PFSK-1 (cell line): ENCODE results near the gene TM4SF18. TPM values are rescaled to one million over a fixed set of nuclear protein-coding genes. Genes with fewer than 3 reads are reported as not detected.

Experiments
- FOXP2 ChIP-seq: optimal IDR thresholded peaks from 2 replicates; pipeline ENCODE3; 2011; ENCODE audit warnings: borderline replicate concordance, control low read depth, inconsistent platforms; ENCODE audit not compliant: insufficient read depth; ENCODE audit errors: extremely low read length, extremely low read depth
- POLR2AphosphoS5 ChIP-seq: IDR thresholded peaks from 2 replicates; pipeline ENCODE4 v1.6.1; 2012; ENCODE audit warnings: low read depth, mild to moderate bottlenecking, control low read depth, low read length, moderate library complexity
- SIN3A ChIP-seq: IDR thresholded peaks from 2 replicates; pipeline ENCODE4 v1.6.1; 2012; ENCODE audit warnings: mild to moderate bottlenecking, low read length, moderate library complexity, borderline replicate concordance; ENCODE audit not compliant: insufficient read depth
- TAF1 ChIP-seq: IDR thresholded peaks from 2 replicates; pipeline ENCODE4 v1.6.1; 2012; ENCODE audit warnings: low read length, control low read depth, borderline replicate concordance; ENCODE audit not compliant: insufficient read depth
- polyA plus RNA-seq: library from polyadenylated mRNA; unstranded; fragments of >200 nt; gene quantifications from one replicate; pipeline ENCODE4 v1.2.1, GENCODE V29; 2012; ENCODE audit warnings: low read depth, missing spikeins; ENCODE audit not compliant: insufficient read length
- TF ChIP-seq, protein P1 (sequence below), 2 experiments: IDR thresholded peaks; 2 replicates each; pipeline versions ENCODE4 v1.6.1 to v1.8.0; 2011 to 2012; ENCODE audit warnings: low read depth in 2 of 2, low read length in 2 of 2, control low read depth in 1 of 2, inconsistent platforms in 1 of 2, mild to moderate bottlenecking in 1 of 2, moderate library complexity in 1 of 2; ENCODE audit not compliant: insufficient read depth in 1 of 2

Gene TM4SF18, protein sequence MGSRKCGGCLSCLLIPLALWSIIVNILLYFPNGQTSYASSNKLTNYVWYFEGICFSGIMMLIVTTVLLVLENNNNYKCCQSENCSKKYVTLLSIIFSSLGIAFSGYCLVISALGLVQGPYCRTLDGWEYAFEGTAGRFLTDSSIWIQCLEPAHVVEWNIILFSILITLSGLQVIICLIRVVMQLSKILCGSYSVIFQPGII
- not detected for polyA plus RNA-seq

DNA sequence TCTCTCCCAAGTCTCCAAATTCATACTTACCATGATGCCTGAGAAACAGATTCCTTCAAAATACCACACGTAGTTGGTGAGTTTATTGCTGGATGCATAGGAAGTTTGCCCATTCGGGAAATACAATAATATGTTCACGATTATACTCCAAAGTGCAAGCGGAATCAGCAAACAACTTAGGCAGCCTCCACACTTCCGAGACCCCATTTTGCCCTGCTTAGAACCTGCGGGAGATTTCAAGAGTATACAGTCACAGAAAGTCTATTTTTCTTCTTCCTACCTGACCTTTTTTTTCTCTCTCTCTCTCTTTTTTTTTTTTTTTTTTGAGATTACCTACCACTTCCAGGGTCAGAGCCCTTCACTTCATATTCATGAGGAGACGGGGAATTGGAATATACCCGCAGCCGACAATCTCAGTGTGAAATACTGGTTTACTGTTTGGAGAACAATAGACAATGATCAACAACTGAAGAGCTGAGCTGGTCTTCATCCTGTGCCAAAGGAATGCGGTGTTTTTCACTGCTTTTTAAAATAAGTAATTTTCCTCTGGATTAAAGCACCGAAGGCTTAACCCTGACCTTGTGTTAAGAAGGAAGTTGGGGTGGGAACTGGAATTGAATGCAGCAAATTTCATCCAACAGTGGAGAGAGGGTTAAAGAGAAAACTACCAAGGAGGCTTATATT is at the start of gene TM4SF18:
Gene TM4SF18, minus strand, starts transcription at position 461 of the 684 bp plus-strand sequence. Its CDS starts 254 bp downstream, at position 207.
- TF ChIP-seq, protein P1, sequence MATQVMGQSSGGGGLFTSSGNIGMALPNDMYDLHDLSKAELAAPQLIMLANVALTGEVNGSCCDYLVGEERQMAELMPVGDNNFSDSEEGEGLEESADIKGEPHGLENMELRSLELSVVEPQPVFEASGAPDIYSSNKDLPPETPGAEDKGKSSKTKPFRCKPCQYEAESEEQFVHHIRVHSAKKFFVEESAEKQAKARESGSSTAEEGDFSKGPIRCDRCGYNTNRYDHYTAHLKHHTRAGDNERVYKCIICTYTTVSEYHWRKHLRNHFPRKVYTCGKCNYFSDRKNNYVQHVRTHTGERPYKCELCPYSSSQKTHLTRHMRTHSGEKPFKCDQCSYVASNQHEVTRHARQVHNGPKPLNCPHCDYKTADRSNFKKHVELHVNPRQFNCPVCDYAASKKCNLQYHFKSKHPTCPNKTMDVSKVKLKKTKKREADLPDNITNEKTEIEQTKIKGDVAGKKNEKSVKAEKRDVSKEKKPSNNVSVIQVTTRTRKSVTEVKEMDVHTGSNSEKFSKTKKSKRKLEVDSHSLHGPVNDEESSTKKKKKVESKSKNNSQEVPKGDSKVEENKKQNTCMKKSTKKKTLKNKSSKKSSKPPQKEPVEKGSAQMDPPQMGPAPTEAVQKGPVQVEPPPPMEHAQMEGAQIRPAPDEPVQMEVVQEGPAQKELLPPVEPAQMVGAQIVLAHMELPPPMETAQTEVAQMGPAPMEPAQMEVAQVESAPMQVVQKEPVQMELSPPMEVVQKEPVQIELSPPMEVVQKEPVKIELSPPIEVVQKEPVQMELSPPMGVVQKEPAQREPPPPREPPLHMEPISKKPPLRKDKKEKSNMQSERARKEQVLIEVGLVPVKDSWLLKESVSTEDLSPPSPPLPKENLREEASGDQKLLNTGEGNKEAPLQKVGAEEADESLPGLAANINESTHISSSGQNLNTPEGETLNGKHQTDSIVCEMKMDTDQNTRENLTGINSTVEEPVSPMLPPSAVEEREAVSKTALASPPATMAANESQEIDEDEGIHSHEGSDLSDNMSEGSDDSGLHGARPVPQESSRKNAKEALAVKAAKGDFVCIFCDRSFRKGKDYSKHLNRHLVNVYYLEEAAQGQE (IDR thresholded peaks at IDR 0.05; ENCODE audit: insufficient read depth in 1 of 2, low read depth in 2 of 2, low read length in 2 of 2), result no peak
- no peak for TF ChIP-seq POLR2AphosphoS5
- TF ChIP-seq TAF1, result no peak
- no peak for TF ChIP-seq SIN3A
- TF ChIP-seq FOXP2, result no peak

DNA sequence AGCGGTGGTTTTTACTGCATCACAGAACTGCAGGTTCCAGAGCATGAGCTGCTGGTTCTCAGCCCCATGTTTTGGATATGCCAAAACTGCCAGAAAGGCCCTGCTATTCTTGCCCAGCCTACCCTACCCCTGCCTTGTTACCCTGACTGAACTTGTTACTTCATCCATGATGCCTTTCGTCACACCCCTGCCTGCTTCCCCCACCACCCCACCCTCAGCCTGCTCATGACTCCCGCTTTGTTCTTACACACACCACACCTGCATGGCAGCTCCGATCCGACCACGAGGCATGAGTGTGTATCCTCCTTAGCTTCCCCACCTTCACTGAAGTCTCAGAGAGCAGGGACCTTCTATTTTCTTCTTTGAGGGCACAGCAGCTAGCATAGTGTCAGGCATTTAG is 49.1 kb upstream of the TM4SF18 start:
- TF ChIP-seq SIN3A (no peak), FOXP2 (no peak), POLR2AphosphoS5 (no peak), TAF1 (no peak)
- TF ChIP-seq, protein P1 (IDR thresholded peaks at IDR 0.05; ENCODE audit: insufficient read depth in 1 of 2, low read depth in 2 of 2, low read length in 2 of 2), result no peak

DNA sequence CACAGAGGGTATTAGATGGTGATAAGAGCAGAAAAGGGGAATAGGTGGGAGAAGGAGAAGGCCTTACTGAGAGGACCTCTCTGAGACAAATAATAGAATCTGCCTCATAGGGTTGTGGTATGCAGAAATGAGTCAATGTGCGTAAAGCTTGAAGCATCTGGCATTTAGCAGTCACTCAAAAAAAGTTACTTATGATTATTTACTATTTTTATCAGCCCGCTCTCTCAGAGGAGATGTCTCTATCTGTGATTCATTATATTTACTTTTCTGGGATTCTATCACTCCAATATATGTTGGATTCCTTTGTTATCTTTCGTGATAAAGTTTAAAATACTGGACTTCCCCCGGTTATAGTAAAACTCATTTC is 48.6 kb upstream of the TM4SF18 start:
- TF ChIP-seq POLR2AphosphoS5, result no peak
- TF ChIP-seq SIN3A, result no peak
- no peak for TF ChIP-seq TAF1
- TF ChIP-seq FOXP2, result no peak
- TF ChIP-seq, protein P1 (IDR thresholded peaks at IDR 0.05; ENCODE audit: insufficient read depth in 1 of 2, low read depth in 2 of 2, low read length in 2 of 2), result no peak

DNA sequence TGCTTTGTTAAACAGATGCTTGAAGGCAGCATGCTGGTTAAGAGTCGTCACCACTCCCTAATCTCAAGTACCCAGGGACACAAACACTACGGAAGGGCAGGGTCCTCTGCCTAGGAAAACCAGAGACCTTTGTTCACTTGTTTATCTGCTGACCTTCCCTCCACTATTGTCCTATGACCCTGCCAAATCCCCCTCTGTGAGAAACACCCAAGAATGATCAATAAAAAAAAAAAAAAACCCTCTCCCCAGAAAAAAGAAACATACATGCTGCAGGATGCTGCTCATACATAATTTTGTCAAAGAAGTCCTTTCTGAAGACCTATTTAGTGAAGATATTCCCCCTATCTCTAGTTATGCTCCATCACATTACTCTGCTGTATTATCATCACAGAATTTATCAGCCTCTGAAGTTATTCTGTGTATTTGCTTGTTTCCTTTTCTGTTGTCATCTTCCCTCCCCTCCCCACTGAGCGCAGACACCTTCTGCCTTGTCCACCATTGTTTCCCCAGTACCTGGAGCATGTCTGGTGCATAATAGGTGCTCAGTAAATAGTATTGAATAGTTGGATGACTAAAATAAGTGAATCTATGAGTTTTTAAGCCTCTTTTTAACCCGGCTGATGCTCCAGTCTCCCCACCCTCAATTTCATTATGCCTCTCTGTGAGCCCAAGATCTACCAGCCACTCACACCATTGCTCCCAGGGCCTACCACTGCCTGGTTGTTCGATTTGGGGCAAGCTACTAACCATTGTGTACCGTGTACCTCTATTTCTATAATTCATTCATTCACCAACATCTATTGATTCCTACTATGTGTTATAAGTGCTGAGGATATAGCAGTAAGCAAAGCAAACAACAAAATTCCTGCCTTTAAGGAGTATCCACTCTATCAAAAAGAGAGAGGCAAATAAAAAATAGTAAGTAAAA is 48.0 kb upstream of the TM4SF18 start:
- TF ChIP-seq FOXP2 (no peak), POLR2AphosphoS5 (no peak), SIN3A (no peak), TAF1 (no peak)
- TF ChIP-seq, protein P1 (IDR thresholded peaks at IDR 0.05; ENCODE audit: insufficient read depth in 1 of 2, low read depth in 2 of 2, low read length in 2 of 2), result no peak
